22Rv1 (cell line): Measurements from ENCODE around the gene PCNX1.

Source experiments
- ZFX ChIP-seq: fragments of 450-650 bp; IDR thresholded peaks from 2 replicates; pipeline ENCODE4 v1.6.1; 2017; ENCODE audit warnings: antibody characterized with exemption, borderline replicate concordance
- TF ChIP-seq, protein P1 (sequence below): fragments of 450-650 bp; IDR thresholded peaks from 2 replicates; pipeline ENCODE4 v1.5.1; 2017; ENCODE audit warnings: mild to moderate bottlenecking

DNA sequence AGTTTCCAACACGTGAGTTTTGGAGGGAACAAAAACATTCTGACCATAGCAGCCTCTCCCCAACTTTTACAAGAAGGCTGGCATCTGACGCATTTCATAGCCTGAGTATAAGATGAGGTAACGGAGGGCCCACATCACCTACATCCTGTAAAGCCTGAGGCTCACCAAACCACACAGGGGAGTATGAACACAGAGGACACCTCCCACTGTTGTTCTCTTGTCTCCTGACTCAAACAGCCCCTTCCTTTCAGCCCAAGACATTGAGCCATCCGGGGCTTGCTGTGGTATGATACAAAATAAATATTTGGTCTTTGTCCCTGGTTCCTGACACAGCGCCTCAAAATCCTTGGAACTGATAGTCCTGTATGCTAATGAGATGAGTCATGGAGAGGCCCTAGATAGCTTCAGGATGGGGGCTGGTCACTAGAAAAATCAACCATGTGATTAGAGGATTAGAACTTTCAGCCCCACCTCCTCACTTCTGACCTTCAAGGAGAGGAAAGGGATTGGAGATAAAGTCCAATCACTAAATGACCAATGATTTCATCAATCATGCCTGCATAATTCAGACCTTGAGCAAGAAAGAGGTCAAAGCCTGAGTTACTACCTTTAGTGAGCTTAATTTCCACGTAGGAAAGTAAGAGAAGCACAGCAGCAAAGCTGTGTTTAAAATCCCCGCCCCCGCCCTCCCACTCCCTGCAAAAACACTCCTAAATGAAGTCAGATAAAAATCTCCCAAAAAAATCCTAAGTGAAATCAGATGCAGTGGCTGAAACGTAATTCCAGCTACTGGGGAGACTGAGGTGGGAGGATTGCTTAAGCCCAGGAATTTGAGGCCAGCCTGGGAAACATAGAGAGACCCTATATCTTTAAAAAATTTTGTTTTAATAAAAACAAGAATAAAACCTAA is 236.4 kb downstream of the PCNX1 start:
- TF ChIP-seq, protein P1, sequence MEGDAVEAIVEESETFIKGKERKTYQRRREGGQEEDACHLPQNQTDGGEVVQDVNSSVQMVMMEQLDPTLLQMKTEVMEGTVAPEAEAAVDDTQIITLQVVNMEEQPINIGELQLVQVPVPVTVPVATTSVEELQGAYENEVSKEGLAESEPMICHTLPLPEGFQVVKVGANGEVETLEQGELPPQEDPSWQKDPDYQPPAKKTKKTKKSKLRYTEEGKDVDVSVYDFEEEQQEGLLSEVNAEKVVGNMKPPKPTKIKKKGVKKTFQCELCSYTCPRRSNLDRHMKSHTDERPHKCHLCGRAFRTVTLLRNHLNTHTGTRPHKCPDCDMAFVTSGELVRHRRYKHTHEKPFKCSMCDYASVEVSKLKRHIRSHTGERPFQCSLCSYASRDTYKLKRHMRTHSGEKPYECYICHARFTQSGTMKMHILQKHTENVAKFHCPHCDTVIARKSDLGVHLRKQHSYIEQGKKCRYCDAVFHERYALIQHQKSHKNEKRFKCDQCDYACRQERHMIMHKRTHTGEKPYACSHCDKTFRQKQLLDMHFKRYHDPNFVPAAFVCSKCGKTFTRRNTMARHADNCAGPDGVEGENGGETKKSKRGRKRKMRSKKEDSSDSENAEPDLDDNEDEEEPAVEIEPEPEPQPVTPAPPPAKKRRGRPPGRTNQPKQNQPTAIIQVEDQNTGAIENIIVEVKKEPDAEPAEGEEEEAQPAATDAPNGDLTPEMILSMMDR: no peak
- TF ChIP-seq ZFX: no peak
